ENCODE data around the gene SPAG5.
A peak's percentile ranks its signal among the peaks of the same experiment; 100 is the strongest.

Gene SPAG5

GRCh38 chr17:28571361-28572122 is 27.3 kb downstream of the SPAG5 start, which contains the start of gene PIGS:
Gene PIGS, minus strand, starts transcription at chr17:28571524. Its CDS starts 28 bp downstream, at chr17:28571496.
- Histone ChIP-seq H3K36me3 (ENCODE audit: insufficient read depth, low read length) (no peaks in the 10 kb centered on the region), H2AFZ (ENCODE audit: low read length, unreplicated experiment) (peak within 1 kb of the TSS; percentile 99), H3K4me3 (ENCODE audit: low read depth, low read length) (peak within 1 kb of the TSS; percentile 92), H3K4me1 (ENCODE audit: control insufficient read depth, insufficient read depth, low read length, unreplicated experiment) (peaks cover 23% of the 10 kb centered on the region), H3K27ac (ENCODE audit: low read depth, low read length) (no peak within 1 kb of the TSS), H3K27me3 (ENCODE audit: insufficient read depth, low read length) (no peaks in the 10 kb centered on the region), H3K79me2 (ENCODE audit: control insufficient read depth, insufficient read depth, low read length, unreplicated experiment) (peaks cover 8% of the 10 kb centered on the region)

- H3K79me2 ChIP-seq (ENCODE audit: control insufficient read depth, insufficient read depth, low read length, unreplicated experiment), result peaks cover 8% of the 10 kb centered on the region
- peaks cover 23% of the 10 kb centered on the region for H3K4me1 ChIP-seq (ENCODE audit: control insufficient read depth, insufficient read depth, low read length, unreplicated experiment)
Measured at GRCh38 chr17:28570716-28571360, 28.0 kb downstream of the SPAG5 start.

GRCh38 chr17:28569446-28569845 is 29.4 kb downstream of the SPAG5 start:
- no peaks in the 10 kb centered on the region for H3K27me3 ChIP-seq (ENCODE audit: insufficient read depth, low read length)
- H3K4me3 ChIP-seq (ENCODE audit: low read depth, low read length), result peak overlapping the region; percentile 92; the same call in 1 of the 2 replicates
- no peak overlapping the region for H2AFZ ChIP-seq (ENCODE audit: low read length, unreplicated experiment)
- H3K36me3 ChIP-seq (ENCODE audit: insufficient read depth, low read length), result no peaks in the 10 kb centered on the region
- peaks cover 23% of the 10 kb centered on the region for H3K4me1 ChIP-seq (ENCODE audit: control insufficient read depth, insufficient read depth, low read length, unreplicated experiment)
- H3K79me2 ChIP-seq (ENCODE audit: control insufficient read depth, insufficient read depth, low read length, unreplicated experiment), result peaks cover 8% of the 10 kb centered on the region
- no peak overlapping the region for H3K27ac ChIP-seq (ENCODE audit: low read depth, low read length)

More at GRCh38 chr17:28570716-28571360, 28.0 kb downstream of the SPAG5 start:
- peak overlapping the region; percentile 86 for H2AFZ ChIP-seq (ENCODE audit: low read length, unreplicated experiment)
- no peaks in the 10 kb centered on the region for H3K27me3 ChIP-seq (ENCODE audit: insufficient read depth, low read length)
- no peaks in the 10 kb centered on the region for H3K36me3 ChIP-seq (ENCODE audit: insufficient read depth, low read length)
- H3K27ac ChIP-seq (ENCODE audit: low read depth, low read length), result no peak overlapping the region
- peak overlapping the region; percentile 92 for H3K4me3 ChIP-seq (ENCODE audit: low read depth, low read length)

GRCh38 chr17:28567604-28568003 is 31.2 kb downstream of the SPAG5 start:
- no peak overlapping the region for H3K4me3 ChIP-seq (ENCODE audit: low read depth, low read length)
- no peak overlapping the region for H3K27ac ChIP-seq (ENCODE audit: low read depth, low read length)
- no peaks in the 10 kb centered on the region for H3K36me3 ChIP-seq (ENCODE audit: insufficient read depth, low read length)
- H2AFZ ChIP-seq (ENCODE audit: low read length, unreplicated experiment), result no peak overlapping the region
- peaks cover 8% of the 10 kb centered on the region for H3K79me2 ChIP-seq (ENCODE audit: control insufficient read depth, insufficient read depth, low read length, unreplicated experiment)
- H3K27me3 ChIP-seq (ENCODE audit: insufficient read depth, low read length), result no peaks in the 10 kb centered on the region
- H3K4me1 ChIP-seq (ENCODE audit: control insufficient read depth, insufficient read depth, low read length, unreplicated experiment), result peaks cover 22% of the 10 kb centered on the region

- Histone ChIP-seq H3K4me1 (ENCODE audit: control insufficient read depth, insufficient read depth, low read length, unreplicated experiment) (peaks cover 6% of the 10 kb centered on the region), H3K27me3 (ENCODE audit: insufficient read depth, low read length) (no peaks in the 10 kb centered on the region), H3K36me3 (ENCODE audit: insufficient read depth, low read length) (no peaks in the 10 kb centered on the region)
Measured at GRCh38 chr17:28563475-28563874, 35.4 kb downstream of the SPAG5 start.

GRCh38 chr17:28555022-28555421 is 43.8 kb downstream of the SPAG5 start:
- Histone ChIP-seq H2AFZ (ENCODE audit: low read length, unreplicated experiment) (no peak overlapping the region), H3K4me3 (ENCODE audit: low read depth, low read length) (no peak overlapping the region), H3K27ac (ENCODE audit: low read depth, low read length) (no peak overlapping the region), H3K36me3 (ENCODE audit: insufficient read depth, low read length) (peaks cover 6% of the 10 kb centered on the region; the same call in 1 of the 2 replicates), H3K27me3 (ENCODE audit: insufficient read depth, low read length) (no peaks in the 10 kb centered on the region), H3K79me2 (ENCODE audit: control insufficient read depth, insufficient read depth, low read length, unreplicated experiment) (no peaks in the 10 kb centered on the region), H3K4me1 (ENCODE audit: control insufficient read depth, insufficient read depth, low read length, unreplicated experiment) (no peaks in the 10 kb centered on the region)

More at GRCh38 chr17:28563475-28563874, 35.4 kb downstream of the SPAG5 start:
- H3K79me2 ChIP-seq (ENCODE audit: control insufficient read depth, insufficient read depth, low read length, unreplicated experiment), result no peaks in the 10 kb centered on the region
- no peak overlapping the region for H3K4me3 ChIP-seq (ENCODE audit: low read depth, low read length)
- no peak overlapping the region for H2AFZ ChIP-seq (ENCODE audit: low read length, unreplicated experiment)
- no peak overlapping the region for H3K27ac ChIP-seq (ENCODE audit: low read depth, low read length)

GRCh38 chr17:28554565-28554964 is 44.3 kb downstream of the SPAG5 start:
- Histone ChIP-seq H2AFZ (ENCODE audit: low read length, unreplicated experiment) (no peak overlapping the region), H3K27ac (ENCODE audit: low read depth, low read length) (no peak overlapping the region), H3K79me2 (ENCODE audit: control insufficient read depth, insufficient read depth, low read length, unreplicated experiment) (no peaks in the 10 kb centered on the region), H3K4me3 (ENCODE audit: low read depth, low read length) (no peak overlapping the region), H3K36me3 (ENCODE audit: insufficient read depth, low read length) (peaks cover 6% of the 10 kb centered on the region; the same call in 1 of the 2 replicates), H3K27me3 (ENCODE audit: insufficient read depth, low read length) (no peaks in the 10 kb centered on the region), H3K4me1 (ENCODE audit: control insufficient read depth, insufficient read depth, low read length, unreplicated experiment) (no peaks in the 10 kb centered on the region)

- H3K36me3 ChIP-seq (ENCODE audit: insufficient read depth, low read length), result peaks cover 6% of the 10 kb centered on the region; the same call in 1 of the 2 replicates
- H3K4me3 ChIP-seq (ENCODE audit: low read depth, low read length), result peak overlapping the region; percentile 92; the same call in 1 of the 2 replicates
- H3K27me3 ChIP-seq (ENCODE audit: insufficient read depth, low read length), result no peaks in the 10 kb centered on the region
- no peak overlapping the region for H2AFZ ChIP-seq (ENCODE audit: low read length, unreplicated experiment)
- H3K4me1 ChIP-seq (ENCODE audit: control insufficient read depth, insufficient read depth, low read length, unreplicated experiment), result no peaks in the 10 kb centered on the region
- H3K27ac ChIP-seq (ENCODE audit: low read depth, low read length), result no peak overlapping the region
- no peaks in the 10 kb centered on the region for H3K79me2 ChIP-seq (ENCODE audit: control insufficient read depth, insufficient read depth, low read length, unreplicated experiment)
Measured at GRCh38 chr17:28553000-28553505, 45.8 kb downstream of the SPAG5 start.

GRCh38 chr17:28552176-28552999 is 46.4 kb downstream of the SPAG5 start, which contains the start of gene UNC119:
Gene UNC119, minus strand, starts transcription at chr17:28552624. Its CDS starts 67 bp downstream, at chr17:28552557.
- no peak within 1 kb of the TSS for H3K27ac ChIP-seq (ENCODE audit: low read depth, low read length)
- H3K27me3 ChIP-seq (ENCODE audit: insufficient read depth, low read length), result no peaks in the 10 kb centered on the region
- peaks cover 6% of the 10 kb centered on the region; the same call in 1 of the 2 replicates for H3K36me3 ChIP-seq (ENCODE audit: insufficient read depth, low read length)
- H2AFZ ChIP-seq (ENCODE audit: low read length, unreplicated experiment), result peak within 1 kb of the TSS; percentile 89
- H3K4me1 ChIP-seq (ENCODE audit: control insufficient read depth, insufficient read depth, low read length, unreplicated experiment), result no peaks in the 10 kb centered on the region
- H3K79me2 ChIP-seq (ENCODE audit: control insufficient read depth, insufficient read depth, low read length, unreplicated experiment), result no peaks in the 10 kb centered on the region
- peak within 1 kb of the TSS; percentile 92 for H3K4me3 ChIP-seq (ENCODE audit: low read depth, low read length)

All from ACC112 (cell line).